HG03460 (cell line): ENCODE data around the gene DNTT.
A peak's percentile ranks its signal among the peaks of the same experiment; 100 is the strongest.

Experiments
- ATAC-seq: cut with Tn5 transposase; IDR thresholded peaks from one replicate; pipeline ENCODE4 v1.9.1; 2021; ENCODE audit not compliant: unreplicated experiment

The DNTT gene

GRCh38 chr10:96374004-96374403, 69.8 kb downstream of the DNTT start:
- ATAC-seq = no peak

GRCh38 chr10:96374639-96374984, 70.4 kb downstream of the DNTT start:
- no peak for ATAC-seq

- ATAC-seq = peak; percentile 79
Observed at GRCh38 chr10:96374985-96375830, 71.0 kb downstream of the DNTT start.

GRCh38 chr10:96376483-96376882, 72.2 kb downstream of the DNTT start:
- ATAC-seq = no peak

GRCh38 chr10:96377816-96378294, 73.6 kb downstream of the DNTT start:
- ATAC-seq = no peak

GRCh38 chr10:96378741-96379140, 74.5 kb downstream of the DNTT start:
- no peak for ATAC-seq

- ATAC-seq = no peak
Observed at GRCh38 chr10:96379758-96380157, 75.5 kb downstream of the DNTT start.

- no peak for ATAC-seq
Observed at GRCh38 chr10:96380821-96381220, 76.6 kb downstream of the DNTT start.

GRCh38 chr10:96384506-96384905, 80.3 kb downstream of the DNTT start:
- no peak for ATAC-seq

- no peak for ATAC-seq
Observed at GRCh38 chr10:96387161-96387560, 82.9 kb downstream of the DNTT start.

GRCh38 chr10:96387601-96388000, 83.4 kb downstream of the DNTT start:
- no peak for ATAC-seq
